ENCODE measurements around the gene SMCO1. TPM values are rescaled to one million over a fixed set of nuclear protein-coding genes. Genes with fewer than 3 reads are reported as not detected.

The SMCO1 gene
- total RNA-seq, 4 donors from 2014 or later, result not detected

GRCh38 chr3:196492080-196492479, 23.1 kb downstream of the SMCO1 start:
- H3K27ac ChIP-seq, result no peak overlapping the region
- H3K36me3 ChIP-seq, result peaks cover 0 to 34% (median 5%) of the 10 kb centered on the region in 3 donors
- no peaks in the 10 kb centered on the region for H3K9me3 ChIP-seq
- peaks cover 0 to 13% (median 0%) of the 10 kb centered on the region in 3 donors for H3K4me1 ChIP-seq
- no peak for DNase-seq
- no peak overlapping the region for H3K4me3 ChIP-seq
- intact Hi-C loops (cut with DNase I), result no loop called here
- no peaks in the 10 kb centered on the region for H3K27me3 ChIP-seq
- 98 to 100% methylated on average over 2 of the region's 2 CpGs for WGBS, 2 donors
- TF ChIP-seq CTCF (IDR thresholded peaks at IDR 0.05) (no peak), POLR2A (IDR thresholded peaks at IDR 0.05) (no peak)

DNA sequence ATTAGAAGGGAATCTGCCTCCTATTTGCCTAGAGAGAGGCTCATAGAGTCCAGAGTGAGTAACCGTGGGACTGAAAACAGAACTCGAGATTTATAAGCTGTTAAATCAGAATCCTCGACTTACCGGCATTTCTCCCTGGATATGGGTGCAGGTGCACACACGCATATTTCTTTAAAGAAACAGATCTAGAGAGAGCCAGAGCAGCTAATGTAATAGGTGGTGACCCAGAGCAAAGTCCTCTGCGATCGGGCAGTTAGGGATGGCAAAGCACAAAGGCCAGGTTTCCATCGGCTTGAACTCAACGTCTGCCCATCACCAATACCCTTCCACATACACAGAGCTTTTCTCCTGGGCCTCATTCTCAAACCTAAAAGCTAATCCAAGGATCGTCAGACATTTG, 25.4 kb downstream of the SMCO1 start:
- no peak overlapping the region for H3K27ac ChIP-seq
- 87 to 90% methylated on average over 10 of the region's 10 CpGs for WGBS, 2 donors

GRCh38 chr3:196486263-196486662, 28.9 kb downstream of the SMCO1 start:
- H3K9me3 ChIP-seq, result no peaks in the 10 kb centered on the region
- 81 to 87% methylated on average over 4 to 8 of the region's 8 CpGs for WGBS, 2 donors
- H3K36me3 ChIP-seq, result peaks cover 3 to 73% (median 34%) of the 10 kb centered on the region in 3 donors
- no peak overlapping the region for H3K4me3 ChIP-seq
- intact Hi-C loops (cut with DNase I), result no loop called here
- peaks cover 0 to 9% (median 0%) of the 10 kb centered on the region in 3 donors for H3K4me1 ChIP-seq
- peak in 5 of 6 experiments; percentile 21 to 62 (median 31) for TF ChIP-seq CTCF (IDR thresholded peaks at IDR 0.05)
- TF ChIP-seq POLR2A (IDR thresholded peaks at IDR 0.05), result no peak
- H3K27me3 ChIP-seq, result no peaks in the 10 kb centered on the region
- H3K27ac ChIP-seq, result no peak overlapping the region
- no peak for DNase-seq

More for the DNA sequence above, 25.4 kb downstream of the SMCO1 start:
- Histone ChIP-seq H3K9me3 (no peaks in the 10 kb centered on the region), H3K4me1 (peaks cover 0 to 13% (median 0%) of the 10 kb centered on the region in 3 donors), H3K36me3 (peaks cover 0 to 47% (median 18%) of the 10 kb centered on the region in 3 donors), H3K27me3 (no peaks in the 10 kb centered on the region), H3K4me3 (no peak overlapping the region)
- TF ChIP-seq CTCF (IDR thresholded peaks at IDR 0.05), result no peak
- TF ChIP-seq POLR2A (IDR thresholded peaks at IDR 0.05), result no peak
- intact Hi-C loops (cut with DNase I), result no loop called here
- DNase-seq, result no peak

- 94 to 96% methylated on average over 4 of the region's 4 CpGs for WGBS, 2 donors
- Histone ChIP-seq H3K9me3 (no peaks in the 10 kb centered on the region), H3K27me3 (no peaks in the 10 kb centered on the region), H3K36me3 (peaks cover under 1 to 99% (median 30%) of the 10 kb centered on the region in 3 donors), H3K4me3 (no peak overlapping the region), H3K4me1 (no peaks in the 10 kb centered on the region), H3K27ac (no peak overlapping the region)
- no peak for DNase-seq
- intact Hi-C loops (cut with DNase I), result no loop called here
- TF ChIP-seq POLR2A (IDR thresholded peaks at IDR 0.05) (no peak), CTCF (IDR thresholded peaks at IDR 0.05) (no peak)
Measured at GRCh38 chr3:196477678-196478077, 37.5 kb downstream of the SMCO1 start.

GRCh38 chr3:196472286-196472685, 42.9 kb downstream of the SMCO1 start:
- Histone ChIP-seq H3K27ac (no peak overlapping the region), H3K36me3 (peaks cover 10 to 96% (median 34%) of the 10 kb centered on the region in 3 donors), H3K9me3 (no peaks in the 10 kb centered on the region), H3K4me1 (no peaks in the 10 kb centered on the region), H3K4me3 (no peak overlapping the region), H3K27me3 (no peaks in the 10 kb centered on the region)
- no peak for DNase-seq
- intact Hi-C loops (cut with DNase I), result no loop called here
- TF ChIP-seq POLR2A (IDR thresholded peaks at IDR 0.05) (no peak), CTCF (IDR thresholded peaks at IDR 0.05) (no peak)
- WGBS, 2 donors, result 89 to 92% methylated on average over 8 of the region's 8 CpGs

Data from esophagus squamous epithelium (tissue), 5 donors.